ENCODE data around the gene RNASEH2A.

DNA sequence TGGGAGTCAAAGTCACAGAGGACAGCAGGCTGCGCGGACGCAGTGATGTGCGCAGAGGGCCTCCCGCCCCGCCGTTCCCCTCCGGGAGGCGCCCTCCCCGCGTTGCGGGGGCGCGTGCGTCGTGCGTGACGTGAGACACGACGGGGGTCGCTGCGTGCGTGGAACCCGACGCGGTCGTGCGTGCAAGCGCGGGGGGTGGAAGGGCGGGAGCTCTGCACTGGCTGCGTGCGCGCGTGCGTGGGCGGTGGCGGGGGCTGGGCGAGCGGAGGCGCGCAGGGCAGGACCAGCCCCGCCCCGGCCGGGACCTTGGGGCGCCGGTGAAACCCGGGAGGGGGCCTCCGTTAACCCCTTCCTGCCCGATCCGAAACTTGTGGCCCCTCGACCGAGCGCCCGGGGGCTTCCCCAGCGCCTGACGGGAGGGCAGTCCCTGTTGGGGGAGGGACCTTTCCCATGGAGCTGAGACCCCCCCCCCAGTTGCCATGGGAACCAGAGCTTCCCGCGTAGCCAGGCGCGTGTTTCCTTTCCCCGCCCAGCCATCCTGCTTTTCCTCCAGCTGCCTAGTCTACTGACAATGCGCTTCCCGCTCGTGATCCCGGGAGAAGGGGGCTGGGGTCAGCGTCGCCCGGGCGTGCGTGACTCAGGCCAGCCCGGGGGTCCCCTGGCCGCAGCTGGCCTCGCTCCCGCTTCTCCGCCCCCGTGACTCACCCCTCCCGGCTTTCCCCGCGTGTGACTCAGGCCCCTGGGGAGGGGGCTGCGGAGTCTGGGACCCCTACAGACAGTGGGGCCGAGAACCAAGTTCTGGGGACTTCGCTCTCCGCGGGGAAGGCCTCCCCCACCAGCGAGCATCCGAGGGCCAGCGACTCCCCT, 23.7 kb upstream of the RNASEH2A start:
- TF ChIP-seq, protein P1, sequence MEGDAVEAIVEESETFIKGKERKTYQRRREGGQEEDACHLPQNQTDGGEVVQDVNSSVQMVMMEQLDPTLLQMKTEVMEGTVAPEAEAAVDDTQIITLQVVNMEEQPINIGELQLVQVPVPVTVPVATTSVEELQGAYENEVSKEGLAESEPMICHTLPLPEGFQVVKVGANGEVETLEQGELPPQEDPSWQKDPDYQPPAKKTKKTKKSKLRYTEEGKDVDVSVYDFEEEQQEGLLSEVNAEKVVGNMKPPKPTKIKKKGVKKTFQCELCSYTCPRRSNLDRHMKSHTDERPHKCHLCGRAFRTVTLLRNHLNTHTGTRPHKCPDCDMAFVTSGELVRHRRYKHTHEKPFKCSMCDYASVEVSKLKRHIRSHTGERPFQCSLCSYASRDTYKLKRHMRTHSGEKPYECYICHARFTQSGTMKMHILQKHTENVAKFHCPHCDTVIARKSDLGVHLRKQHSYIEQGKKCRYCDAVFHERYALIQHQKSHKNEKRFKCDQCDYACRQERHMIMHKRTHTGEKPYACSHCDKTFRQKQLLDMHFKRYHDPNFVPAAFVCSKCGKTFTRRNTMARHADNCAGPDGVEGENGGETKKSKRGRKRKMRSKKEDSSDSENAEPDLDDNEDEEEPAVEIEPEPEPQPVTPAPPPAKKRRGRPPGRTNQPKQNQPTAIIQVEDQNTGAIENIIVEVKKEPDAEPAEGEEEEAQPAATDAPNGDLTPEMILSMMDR (conservative IDR thresholded peaks at IDR 0.05 in 1 of 2, IDR thresholded peaks at IDR 0.05 in 1 of 2; ENCODE audit: extremely low read depth in 1 of 2, insufficient read depth in 1 of 2, low read depth in 1 of 2, low read length in 2 of 2), result peak in 1 of 2 donors; percentile 14
- TF ChIP-seq EZH2 (IDR thresholded peaks at IDR 0.05; ENCODE audit: borderline replicate concordance, low read length), result no peak
